NCI-H2107 (cell line): ENCODE measurements around the gene PNLIPRP1.

Experiments used
- DNase-seq: peaks from one replicate; lab custom pipeline; 2025; lab: John Stamatoyannopoulos, UW

The PNLIPRP1 gene

GRCh38 chr10:116631871-116632295 is 41.1 kb downstream of the PNLIPRP1 start:
- DNase-seq = no peak

GRCh38 chr10:116632596-116633215 is 41.9 kb downstream of the PNLIPRP1 start:
- DNase-seq = no peak

- DNase-seq = no peak
Observed at GRCh38 chr10:116633216-116633600, 42.4 kb downstream of the PNLIPRP1 start.

GRCh38 chr10:116634126-116634975 is 43.6 kb downstream of the PNLIPRP1 start:
- DNase-seq = no peak

GRCh38 chr10:116636385-116636784 is 45.6 kb downstream of the PNLIPRP1 start:
- no peak for DNase-seq

GRCh38 chr10:116636976-116637375 is 46.2 kb downstream of the PNLIPRP1 start:
- DNase-seq = no peak

GRCh38 chr10:116637830-116638229 is 47.1 kb downstream of the PNLIPRP1 start:
- DNase-seq = no peak

- no peak for DNase-seq
Observed at GRCh38 chr10:116646502-116646901, 55.7 kb downstream of the PNLIPRP1 start.

- no peak for DNase-seq
Observed at GRCh38 chr10:116648903-116649302, 58.1 kb downstream of the PNLIPRP1 start.

GRCh38 chr10:116653885-116654284 is 63.1 kb downstream of the PNLIPRP1 start:
- DNase-seq = no peak

- no peak for DNase-seq
Observed at GRCh38 chr10:116654816-116655215, 64.1 kb downstream of the PNLIPRP1 start.

- no peak for DNase-seq
Observed at GRCh38 chr10:116655568-116655967, 64.8 kb downstream of the PNLIPRP1 start.

- no peak for DNase-seq
Observed at GRCh38 chr10:116656044-116656443, 65.3 kb downstream of the PNLIPRP1 start.

GRCh38 chr10:116657863-116658551 is 67.2 kb downstream of the PNLIPRP1 start:
- no peak for DNase-seq
